ENCODE results near the gene DNPH1. TPM values are rescaled to one million over a fixed set of nuclear protein-coding genes. Genes with fewer than 3 reads are reported as not detected.

Gene DNPH1
- 10 to 100 TPM; 46.5 to 61.1 (median 53.7) TPM for total RNA-seq

DNA sequence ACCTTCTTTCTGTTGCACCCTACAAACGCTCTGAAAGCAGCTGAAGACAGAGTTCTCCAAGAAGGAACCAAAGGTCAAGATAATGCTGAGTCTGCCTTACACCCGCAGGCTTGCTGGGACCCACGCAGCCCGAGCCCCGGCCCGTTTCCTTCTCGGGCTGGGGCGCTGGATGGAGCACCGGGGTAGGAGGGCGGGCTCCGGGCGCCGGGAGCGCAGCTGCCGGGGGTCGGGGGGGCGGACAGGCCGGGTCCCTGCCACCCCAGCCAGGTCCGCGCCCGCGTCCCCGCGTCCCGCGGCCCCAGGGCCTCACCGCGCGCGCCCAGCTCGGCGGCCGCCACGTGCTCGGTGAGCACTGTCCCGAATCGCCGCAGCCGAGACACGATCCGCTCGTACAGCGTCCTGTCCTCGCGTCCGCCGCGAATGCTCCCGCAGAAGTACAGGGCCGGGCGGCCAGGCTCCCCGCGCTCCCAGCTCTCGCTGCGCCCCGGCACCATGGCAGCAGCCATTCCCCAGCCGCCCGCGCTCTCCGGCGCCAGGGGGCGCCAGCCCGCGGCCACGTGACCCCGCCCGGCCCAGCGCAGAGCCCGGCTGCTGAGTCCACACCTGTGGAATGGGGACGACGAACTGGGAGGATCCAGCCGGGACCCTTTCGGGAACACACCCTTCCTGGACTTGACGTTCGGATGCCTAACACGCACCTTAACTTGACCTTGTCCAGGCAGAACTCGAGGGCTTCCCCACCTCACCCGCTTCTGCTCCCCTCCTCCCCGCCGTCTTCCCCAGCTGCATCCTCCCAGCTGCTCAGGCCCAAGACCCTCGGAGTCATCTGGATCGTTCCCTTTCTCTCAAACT is at the start of gene DNPH1:
Gene DNPH1, minus strand, starts transcription at position 531 of the 852 bp plus-strand sequence. Its CDS starts 25 bp downstream, at position 506.
- Histone ChIP-seq H3K4me3 (peak within 1 kb of the TSS; percentile 57 to 82 (median 74)), H3K36me3 (no peaks in the 10 kb centered on the region), H3K4me1 (no peaks in the 10 kb centered on the region), H3K9me3 (no peaks in the 10 kb centered on the region), H3K27ac (peak within 1 kb of the TSS; percentile 67 to 73), H3K27me3 (no peaks in the 10 kb centered on the region)
- TF ChIP-seq POLR2A (IDR thresholded peaks at IDR 0.05) (no peak), CTCF (IDR thresholded peaks at IDR 0.05) (peak in 2 of 3 donors; percentile 19 to 90), POLR2AphosphoS5 (IDR thresholded peaks at IDR 0.05) (peak in 1 of 3 donors; percentile 21)
- DNase-seq (ENCODE audit: low spot score in 2 of 2), result peak; percentile 68 to 75
- intact Hi-C loops (cut with DNase I; ENCODE audit: low total_unique reads), result no loop called here

- intact Hi-C loops (cut with DNase I; ENCODE audit: low total_unique reads), result no loop called here
- no peaks in the 10 kb centered on the region for H3K36me3 ChIP-seq
- no peak for TF ChIP-seq POLR2A (IDR thresholded peaks at IDR 0.05)
- no peak overlapping the region for H3K27ac ChIP-seq
- no peaks in the 10 kb centered on the region for H3K9me3 ChIP-seq
- H3K4me1 ChIP-seq, result peaks cover 0 to 8% of the 10 kb centered on the region in 2 donors
- no peak for DNase-seq (ENCODE audit: low spot score in 2 of 2)
- peaks cover 0 to 26% of the 10 kb centered on the region in 2 donors for H3K27me3 ChIP-seq
- no peak overlapping the region for H3K4me3 ChIP-seq
Observed at GRCh38 chr6:43278524-43279078, 49.3 kb upstream of the DNPH1 start.

DNA sequence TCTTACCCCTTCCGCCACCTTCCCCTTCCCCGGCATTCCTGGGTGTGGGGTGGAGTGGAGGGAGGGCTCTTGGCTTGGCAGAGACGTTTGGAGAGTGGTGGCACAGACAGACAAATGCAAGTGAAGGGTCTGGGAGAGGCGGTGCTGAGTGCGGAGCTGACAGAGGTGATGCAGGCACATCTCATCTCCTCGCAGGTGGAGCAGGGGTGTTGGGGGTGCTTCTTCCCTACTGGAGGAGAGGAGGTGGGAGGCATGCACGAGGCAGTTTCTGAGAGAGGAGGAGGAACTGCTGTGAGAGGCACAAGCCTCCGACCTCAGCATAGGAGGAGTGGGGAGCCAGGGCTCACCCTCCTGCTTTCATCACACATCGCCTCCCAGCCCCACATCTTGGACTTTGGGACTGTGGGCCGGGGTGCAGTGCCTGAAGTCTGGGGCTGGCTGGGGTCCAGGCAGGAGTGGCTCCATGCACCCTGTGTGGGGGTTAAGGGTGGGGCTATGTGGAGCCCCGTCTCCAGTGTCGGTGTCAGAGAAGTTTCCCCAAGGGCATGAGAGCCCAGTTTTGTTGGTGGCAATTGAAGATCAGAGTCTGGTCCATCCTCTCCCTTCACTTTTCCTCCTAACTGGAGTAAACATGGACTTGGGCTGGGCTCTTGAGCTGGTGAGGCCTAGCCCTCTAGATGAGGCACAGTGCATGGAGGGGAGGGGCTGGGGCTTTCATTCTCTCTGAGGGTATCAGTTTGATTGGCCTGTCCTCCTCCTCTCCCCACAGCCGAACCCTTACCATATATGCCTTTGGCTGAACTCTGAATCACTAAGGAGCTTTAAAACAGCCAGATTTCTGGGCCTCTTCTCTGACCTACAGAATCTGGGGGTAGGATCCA is 48.6 kb upstream of the DNPH1 start:
- Histone ChIP-seq H3K27me3 (peaks cover 0 to 19% of the 10 kb centered on the region in 2 donors), H3K9me3 (no peaks in the 10 kb centered on the region), H3K36me3 (no peaks in the 10 kb centered on the region), H3K4me1 (peaks cover 0 to 8% of the 10 kb centered on the region in 2 donors), H3K27ac (no peak overlapping the region), H3K4me3 (no peak overlapping the region)
- DNase-seq (ENCODE audit: low spot score in 2 of 2), result no peak
- TF ChIP-seq POLR2AphosphoS5 (IDR thresholded peaks at IDR 0.05), result no peak
- intact Hi-C loops (cut with DNase I; ENCODE audit: low total_unique reads), result no loop called here

- Histone ChIP-seq H3K36me3 (no peaks in the 10 kb centered on the region), H3K4me3 (no peak overlapping the region), H3K27me3 (peaks cover 0 to 14% of the 10 kb centered on the region in 2 donors), H3K9me3 (no peaks in the 10 kb centered on the region), H3K4me1 (peaks cover 0 to 8% of the 10 kb centered on the region in 2 donors), H3K27ac (no peak overlapping the region)
- DNase-seq (ENCODE audit: low spot score in 2 of 2), result no peak
- intact Hi-C loops (cut with DNase I; ENCODE audit: low total_unique reads), result no loop called here
- TF ChIP-seq POLR2AphosphoS5 (IDR thresholded peaks at IDR 0.05) (no peak), CTCF (IDR thresholded peaks at IDR 0.05) (no peak), POLR2A (IDR thresholded peaks at IDR 0.05) (no peak)
Observed at GRCh38 chr6:43277306-43277642, 48.0 kb upstream of the DNPH1 start.

DNA sequence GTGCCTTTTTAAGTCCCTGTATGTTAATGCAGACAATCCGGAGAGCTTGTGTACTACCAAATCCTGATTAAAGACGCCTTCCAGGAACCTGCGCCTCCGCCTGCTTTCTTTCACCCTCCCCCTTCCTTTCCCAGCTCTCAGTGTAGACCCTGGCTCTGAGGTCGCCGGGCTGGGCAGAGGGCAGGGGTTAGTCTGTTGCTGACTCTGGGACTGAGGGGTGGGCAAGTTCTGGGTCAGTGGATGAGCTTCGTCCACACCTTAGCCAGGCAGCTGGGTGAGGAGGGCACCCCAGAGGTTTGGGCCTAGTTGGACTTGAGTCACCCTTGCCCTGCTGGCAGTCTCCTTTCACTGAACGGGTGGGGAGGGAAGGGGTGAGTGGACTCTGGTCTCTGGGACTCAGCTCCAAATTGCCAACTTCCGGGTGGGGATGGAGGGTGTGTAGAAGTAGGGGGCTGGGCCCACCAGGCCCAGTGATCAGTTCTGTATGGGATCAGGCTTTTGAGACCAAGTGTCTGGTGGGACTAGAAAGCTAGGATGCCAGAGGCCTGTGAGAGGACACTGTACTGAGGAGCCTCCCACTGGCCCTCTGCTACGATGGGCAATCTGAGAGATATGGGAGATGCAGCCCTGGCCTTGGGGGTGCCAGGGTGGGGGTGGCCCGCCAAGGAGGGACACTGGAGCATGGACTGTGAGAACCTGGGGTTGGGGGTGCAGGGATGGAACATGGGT is 47.5 kb upstream of the DNPH1 start:
- H3K27me3 ChIP-seq, result peaks cover 0 to 12% of the 10 kb centered on the region in 2 donors
- no peak for DNase-seq (ENCODE audit: low spot score in 2 of 2)
- H3K4me1 ChIP-seq, result peaks cover 0 to 8% of the 10 kb centered on the region in 2 donors
- no peaks in the 10 kb centered on the region for H3K9me3 ChIP-seq
- H3K27ac ChIP-seq, result no peak overlapping the region
- no peak for TF ChIP-seq POLR2AphosphoS5 (IDR thresholded peaks at IDR 0.05)
- TF ChIP-seq POLR2A (IDR thresholded peaks at IDR 0.05), result no peak
- TF ChIP-seq CTCF (IDR thresholded peaks at IDR 0.05), result no peak
- H3K4me3 ChIP-seq, result no peak overlapping the region
- H3K36me3 ChIP-seq, result no peaks in the 10 kb centered on the region
- intact Hi-C loops (cut with DNase I; ENCODE audit: low total_unique reads), result no loop called here

All from breast epithelium (tissue), 4 donors.